Uterus (tissue), 4 donors: Measurements from ENCODE around the gene UBE2R2. TPM values are rescaled to one million over a fixed set of nuclear protein-coding genes. Genes with fewer than 3 reads are reported as not detected.

Source experiments
- DNase-seq, 2 donors: peaks; one replicate each; pipeline ENCODE4 v3.0.0-alpha.2; 2019 to 2020
- H3K27ac ChIP-seq, 2 donors: fragments of 200-600 bp; sonication (generic); 1 replicate in 1 of 2; 2 replicates in 1 of 2; pipeline ENCODE4 v1.5.1; 2016 to 2018
- H3K27me3 ChIP-seq, 2 donors: fragments of 200-600 bp; sonication (generic); one replicate each; pipeline ENCODE4 v1.5.1; 2018 to 2019; ENCODE audit warnings: control low read depth in 1 of 2
- H3K36me3 ChIP-seq, 2 donors: fragments of 200-600 bp; sonication (generic); one replicate each; pipeline ENCODE4 v1.5.1; 2019; ENCODE audit warnings: control low read depth in 1 of 2
- H3K4me1 ChIP-seq, 2 donors: fragments of 200-600 bp; sonication (generic); one replicate each; pipeline ENCODE4 v1.5.1; 2018 to 2019; ENCODE audit warnings: control low read depth in 1 of 2
- H3K4me3 ChIP-seq, 2 donors: fragments of 200-600 bp; sonication (generic); 1 replicate in 1 of 2; 2 replicates in 1 of 2; pipeline ENCODE4 v1.5.1; 2018 to 2019; ENCODE audit warnings: mild to moderate bottlenecking in 1 of 2
- H3K9me3 ChIP-seq, 2 donors: fragments of 200-600 bp; sonication (generic); one replicate each; pipeline ENCODE4 v1.5.1; 2019; ENCODE audit warnings: control low read depth in 1 of 2
- CTCF ChIP-seq, 4 experiments: fragments of 200-600 bp in 2 of 4; fragments of 450-650 bp in 2 of 4; sonication (generic) in 2 of 4; IDR thresholded peaks; one replicate each; pipeline ENCODE4 v1.5.1; 2016 to 2019; ENCODE audit warnings: antibody characterized with exemption in 4 of 4, mild to moderate bottlenecking in 2 of 4, moderate library complexity in 1 of 4
- POLR2A ChIP-seq, 2 donors: fragments of 450-650 bp; IDR thresholded peaks; one replicate each; pipeline ENCODE4 v1.6.1; 2016; ENCODE audit warnings: antibody characterized with exemption in 2 of 2, mild to moderate bottlenecking in 1 of 2, moderate library complexity in 1 of 2
- intact Hi-C: fragments of 100-400 bp; cut with DNase I; formaldehyde crosslinking; loops from one replicate; pipeline ENCODE4 v1.15.1; 2023; ENCODE audit warnings: low total_unique reads
- total RNA-seq, 4 donors: library from RNA; depleted of rRNA in 3 of 4; stranded (reverse); fragments of >200 nt in 3 of 4; gene quantifications; one replicate each; pipeline versions ENCODE4 v1.1.0 to v1.2.4, GENCODE V29; 2014 to 2023
- donor health status: DM: yes; HTN: yes; CAD: no.

UBE2R2 gene
- total RNA-seq, 4 donors from 2014 or later = 5.4 to 46.9 (median 22.1) TPM

- H3K27me3 ChIP-seq = no peaks in the 10 kb centered on the region
- no peaks in the 10 kb centered on the region for H3K4me1 ChIP-seq
- no peak for DNase-seq
- no peak overlapping the region for H3K4me3 ChIP-seq
- H3K36me3 ChIP-seq = no peaks in the 10 kb centered on the region
- H3K9me3 ChIP-seq = no peaks in the 10 kb centered on the region
- peak overlapping the region; percentile 41 to 48 for H3K27ac ChIP-seq
- TF ChIP-seq CTCF (IDR thresholded peaks at IDR 0.05) = peak; percentile 61 to 76 (median 70)
- peak in 1 of 2 donors; percentile 22 for TF ChIP-seq POLR2A (IDR thresholded peaks at IDR 0.05)
- intact Hi-C loops = loop anchor here (5.0 kb wide), 1 partner anchor 38 kb away; no protein-coding TSS in a partner anchor
Measured at GRCh38 chr9:33813712-33814641, 3.0 kb upstream of the UBE2R2 start.

GRCh38 chr9:33815781-33816180 is 1.2 kb upstream of the UBE2R2 start:
- H3K27ac ChIP-seq = peak overlapping the region; percentile 99
- TF ChIP-seq POLR2A (IDR thresholded peaks at IDR 0.05) = no peak
- intact Hi-C loops = no loop called here
- H3K4me3 ChIP-seq = no peak overlapping the region
- H3K36me3 ChIP-seq = no peaks in the 10 kb centered on the region
- H3K9me3 ChIP-seq = no peaks in the 10 kb centered on the region
- no peaks in the 10 kb centered on the region for H3K27me3 ChIP-seq
- no peak for DNase-seq
- H3K4me1 ChIP-seq = no peaks in the 10 kb centered on the region

GRCh38 chr9:33817327-33818166 is 587 bp downstream of the UBE2R2 start:
- H3K27me3 ChIP-seq = no peaks in the 10 kb centered on the region
- DNase-seq = peak; percentile 54 to 58
- intact Hi-C loops = no loop called here
- H3K27ac ChIP-seq = peak overlapping the region; percentile 99
- TF ChIP-seq CTCF (IDR thresholded peaks at IDR 0.05) (peak in 2 of 4 experiments; percentile 27 to 31), POLR2A (IDR thresholded peaks at IDR 0.05) (no peak)
- no peaks in the 10 kb centered on the region for H3K4me1 ChIP-seq
- peak overlapping the region; percentile 71 to 90 for H3K4me3 ChIP-seq
- no peaks in the 10 kb centered on the region for H3K36me3 ChIP-seq
- H3K9me3 ChIP-seq = no peaks in the 10 kb centered on the region

- no peak for TF ChIP-seq CTCF (IDR thresholded peaks at IDR 0.05)
- TF ChIP-seq POLR2A (IDR thresholded peaks at IDR 0.05) = no peak
- intact Hi-C loops = no loop called here
- no peaks in the 10 kb centered on the region for H3K9me3 ChIP-seq
- peak; percentile 42 for DNase-seq
- peak overlapping the region; percentile 99 for H3K27ac ChIP-seq
- no peaks in the 10 kb centered on the region for H3K27me3 ChIP-seq
- H3K36me3 ChIP-seq = no peaks in the 10 kb centered on the region
- peak overlapping the region; percentile 71 to 90 for H3K4me3 ChIP-seq
- H3K4me1 ChIP-seq = no peaks in the 10 kb centered on the region
Measured at GRCh38 chr9:33818167-33818846, 1.3 kb downstream of the UBE2R2 start.

GRCh38 chr9:33818847-33819500 is 2.0 kb downstream of the UBE2R2 start:
- Histone ChIP-seq H3K4me1 (no peaks in the 10 kb centered on the region), H3K4me3 (peak overlapping the region; percentile 71 to 90), H3K9me3 (no peaks in the 10 kb centered on the region), H3K36me3 (no peaks in the 10 kb centered on the region), H3K27ac (peak overlapping the region; percentile 99), H3K27me3 (no peaks in the 10 kb centered on the region)
- TF ChIP-seq CTCF (IDR thresholded peaks at IDR 0.05) = no peak
- no peak for TF ChIP-seq POLR2A (IDR thresholded peaks at IDR 0.05)
- no peak for DNase-seq
- intact Hi-C loops = no loop called here
